NT2/D1 (cell line): ENCODE data around the gene DENND1B.

Experiments
- SUZ12 ChIP-seq: IDR thresholded peaks from 2 replicates; pipeline ENCODE4 v1.6.1; 2011; ENCODE audit not compliant: insufficient read length, insufficient read depth; ENCODE audit errors: extremely low read depth
- YY1 ChIP-seq: IDR thresholded peaks from 2 replicates; pipeline ENCODE4 v1.6.1; 2011; ENCODE audit not compliant: insufficient read length, insufficient read depth
- ZNF274 ChIP-seq: IDR thresholded peaks from 2 replicates; pipeline ENCODE4 v1.6.1; 2011; ENCODE audit warnings: mild to moderate bottlenecking, low read depth, low read length

DNA sequence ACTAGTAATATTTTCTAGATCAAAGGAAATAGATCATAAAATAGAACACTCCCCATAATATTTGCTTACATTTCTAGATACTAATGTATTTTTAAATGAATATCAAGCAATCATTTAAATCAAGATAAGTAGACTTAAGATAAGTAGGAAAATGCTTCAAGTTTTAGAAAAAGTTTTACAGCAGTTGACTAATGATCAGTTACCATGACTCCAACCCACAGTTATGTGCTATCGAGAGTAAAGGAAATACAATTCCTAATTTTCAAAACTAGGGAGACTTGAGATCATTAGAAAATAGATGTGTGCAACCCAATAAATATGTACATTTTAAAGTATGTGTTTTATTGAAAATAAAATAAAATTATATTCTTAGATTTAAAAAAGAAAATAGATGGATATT is 95.0 kb downstream of the DENND1B start:
- TF ChIP-seq YY1 (no peak), ZNF274 (no peak), SUZ12 (no peak)
